ENCODE results near the gene CORIN. TPM values are rescaled to one million over a fixed set of nuclear protein-coding genes. Genes with fewer than 3 reads are reported as not detected.

The CORIN gene
- total and polyA plus RNA-seq, 2 of the 4 experiments (the other 2 are of a cell fraction): 20.3 to 24.7 TPM

DNA sequence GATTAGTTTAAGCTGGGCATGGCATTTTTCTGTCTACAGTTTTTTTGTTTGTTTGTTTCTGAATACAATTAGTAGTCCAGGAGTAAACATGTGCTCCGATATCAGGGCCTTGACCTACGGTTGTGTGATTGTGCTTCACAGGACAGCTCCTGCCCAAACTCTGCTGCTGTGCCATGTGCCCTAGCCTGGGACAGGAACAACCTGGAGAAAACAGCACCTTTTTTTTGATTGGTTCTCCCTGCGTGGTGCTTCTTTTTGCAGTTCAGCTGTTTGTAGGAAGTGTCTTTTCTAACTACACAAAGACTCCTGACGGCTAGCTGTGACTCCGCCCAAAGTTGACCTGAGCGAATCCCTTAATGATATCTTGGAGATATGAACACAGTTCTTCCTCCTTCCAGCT lies 194.0 kb downstream of the CORIN start:
- Histone ChIP-seq H4K8ac (ENCODE audit: low read depth in 2 of 2, low read length in 2 of 2) (no peak overlapping the region), H4K20me1 (ENCODE audit: insufficient read depth, low read length) (no peaks in the 10 kb centered on the region), H3K36me3 (ENCODE audit: control insufficient read depth, insufficient read depth, low read length) (no peaks in the 10 kb centered on the region), H2BK5ac (ENCODE audit: low read depth, low read length, poor library complexity, severe bottlenecking) (no peak overlapping the region), H3K18ac (ENCODE audit: low read depth, low read length) (no peak overlapping the region), H3K4me2 (ENCODE audit: low read depth, low read length) (no peak overlapping the region), H2AFZ (replicated peaks; ENCODE audit: low read length, poor library complexity) (no peak overlapping the region), H3K23ac (ENCODE audit: low read depth, low read length) (no peak overlapping the region), H2AK5ac (ENCODE audit: low read depth, low read length) (no peak overlapping the region), H3K9me1 (ENCODE audit: insufficient read depth, low read length) (no peaks in the 10 kb centered on the region), H3K9me3 (ENCODE audit: control insufficient read depth, insufficient read depth, low read length) (no peaks in the 10 kb centered on the region), H4K91ac (ENCODE audit: insufficient read depth, low read depth, low read length) (no peak overlapping the region), H3K9ac (ENCODE audit: low read depth, low read length) (no peak overlapping the region), H2AK9ac (replicated peaks; ENCODE audit: low read depth, low read length, poor library complexity) (no peak overlapping the region), H2BK15ac (ENCODE audit: low read depth, low read length) (no peak overlapping the region), H3K4ac (ENCODE audit: low read depth, low read length) (no peak overlapping the region), H4K5ac (ENCODE audit: low read depth, low read length) (no peak overlapping the region), H2BK20ac (ENCODE audit: low read depth, low read length) (no peak overlapping the region), H3K79me1 (ENCODE audit: low read depth in 1 of 2, low read length in 2 of 2) (no peaks in the 10 kb centered on the region), H3K56ac (ENCODE audit: extremely low read depth, insufficient read depth, low read length) (no peak overlapping the region), H3K4me1 (ENCODE audit: control insufficient read depth, insufficient read depth, low read length) (peaks cover 2% of the 10 kb centered on the region; the same call in 1 of the 2 replicates), H3K4me3 (ENCODE audit: insufficient read depth, low read depth, low read length) (no peak overlapping the region), H3K27ac (ENCODE audit: insufficient read depth, low read length) (no peak overlapping the region), H3K27me3 (ENCODE audit: control insufficient read depth, insufficient read depth, low read length) (0 out of 2 replicates have a peak, but pooled peaks cover under 1% of the 10 kb centered on the region), H3K14ac (replicated peaks; ENCODE audit: low read depth, low read length) (no peak overlapping the region), H2BK120ac (ENCODE audit: low read depth, low read length) (no peak overlapping the region)
- ChIA-PET POLR2A (ENCODE audit: unreplicated experiment) (no interaction called here), CTCF (no interaction called here)
- dilution Hi-C loops (cut with HindIII; ENCODE audit: low sequenced_read_pairs, unreplicated experiment) (no loop called here), intact Hi-C loops (cut with micrococcal nuclease) (no loop called here), in situ Hi-C loops (cut with MboI; ENCODE audit: low sequenced_read_pairs) (no loop called here)
- ATAC-seq (ENCODE audit: low read depth) (no peak), DNase-seq (no peak)
- TF ChIP-seq MXI1 (IDR thresholded peaks at IDR 0.05; ENCODE audit: borderline replicate concordance, low read depth, low read length) (no peak), CTCF (conservative IDR thresholded peaks at IDR 0.05; ENCODE audit: low read depth, low read length) (no peak), NFE2L2 (IDR thresholded peaks at IDR 0.05; ENCODE audit: low read depth, low read length) (no peak), SMC3 (IDR thresholded peaks at IDR 0.05; ENCODE audit: low read depth, low read length) (no peak), MAZ (IDR thresholded peaks at IDR 0.05; ENCODE audit: borderline replicate concordance, low read depth, low read length) (no peak)
- 86% methylated on average over 5 of the region's 6 CpGs; no CpG with 5 or more reads in 1 of the 2 experiments for WGBS, 2 experiments (ENCODE audit: extremely low coverage in 2 of 2, insufficient read length in 1 of 2)
- no TSS peak for BruUV-seq (replicated peaks)
